ENCODE results near the gene ATAT1.

DNA sequence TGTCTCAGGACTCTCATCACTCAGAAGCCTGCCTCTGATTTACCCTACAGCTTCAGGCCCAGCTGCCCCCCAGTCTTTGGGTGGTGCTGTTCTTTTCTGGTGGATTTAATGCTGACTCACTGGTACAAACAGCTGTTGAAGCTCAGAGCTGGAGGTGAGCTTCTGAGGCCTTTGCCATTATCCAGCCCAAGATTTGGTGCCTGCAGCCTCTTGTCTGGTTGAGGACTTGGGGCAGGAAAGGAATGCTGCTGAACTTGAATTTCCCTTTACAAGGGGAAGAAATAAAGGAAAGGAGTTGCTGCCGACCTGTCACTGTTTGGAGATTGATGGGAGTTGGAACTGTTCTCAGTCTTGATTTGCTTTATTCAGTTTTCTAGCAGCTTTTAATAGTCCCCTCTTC lies 35.7 kb upstream of the ATAT1 start:
- TF ChIP-seq, protein P1, sequence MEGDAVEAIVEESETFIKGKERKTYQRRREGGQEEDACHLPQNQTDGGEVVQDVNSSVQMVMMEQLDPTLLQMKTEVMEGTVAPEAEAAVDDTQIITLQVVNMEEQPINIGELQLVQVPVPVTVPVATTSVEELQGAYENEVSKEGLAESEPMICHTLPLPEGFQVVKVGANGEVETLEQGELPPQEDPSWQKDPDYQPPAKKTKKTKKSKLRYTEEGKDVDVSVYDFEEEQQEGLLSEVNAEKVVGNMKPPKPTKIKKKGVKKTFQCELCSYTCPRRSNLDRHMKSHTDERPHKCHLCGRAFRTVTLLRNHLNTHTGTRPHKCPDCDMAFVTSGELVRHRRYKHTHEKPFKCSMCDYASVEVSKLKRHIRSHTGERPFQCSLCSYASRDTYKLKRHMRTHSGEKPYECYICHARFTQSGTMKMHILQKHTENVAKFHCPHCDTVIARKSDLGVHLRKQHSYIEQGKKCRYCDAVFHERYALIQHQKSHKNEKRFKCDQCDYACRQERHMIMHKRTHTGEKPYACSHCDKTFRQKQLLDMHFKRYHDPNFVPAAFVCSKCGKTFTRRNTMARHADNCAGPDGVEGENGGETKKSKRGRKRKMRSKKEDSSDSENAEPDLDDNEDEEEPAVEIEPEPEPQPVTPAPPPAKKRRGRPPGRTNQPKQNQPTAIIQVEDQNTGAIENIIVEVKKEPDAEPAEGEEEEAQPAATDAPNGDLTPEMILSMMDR (IDR thresholded peaks at IDR 0.05): no peak
- no peak for TF ChIP-seq POLR2A (IDR thresholded peaks at IDR 0.05)
- TF ChIP-seq EP300 (IDR thresholded peaks at IDR 0.05): no peak
- TF ChIP-seq POLR2AphosphoS5 (IDR thresholded peaks at IDR 0.05): no peak

All from suprapubic skin (tissue), 4 donors.